ENCODE measurements around the gene ANO10. TPM values are rescaled to one million over a fixed set of nuclear protein-coding genes. Genes with fewer than 3 reads are reported as not detected.
A peak's percentile ranks its signal among the peaks of the same experiment; 100 is the strongest.

The ANO10 gene
- total RNA-seq, 1 experiment from 2014 or later: 23.7 TPM

DNA sequence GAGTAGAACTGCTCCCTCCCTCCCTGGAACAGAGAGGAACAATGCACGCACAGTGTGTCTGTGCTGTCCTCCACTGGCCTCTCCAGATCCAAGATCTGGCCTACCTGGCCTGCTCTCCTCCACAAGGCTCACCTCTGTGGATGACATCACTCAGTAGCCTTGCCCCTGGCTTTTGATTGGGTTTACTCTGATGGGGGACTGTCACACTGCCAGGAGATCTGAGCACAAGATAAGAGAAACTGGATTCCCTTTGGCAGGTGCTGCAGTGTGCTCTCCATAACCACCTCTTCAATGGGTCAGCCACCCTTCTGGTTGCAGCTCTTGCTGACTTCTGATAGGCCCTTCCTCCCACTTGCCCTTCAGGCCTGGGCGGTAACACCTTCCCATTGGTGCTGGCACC is 22.6 kb upstream of the ANO10 start:
- Histone ChIP-seq H3K79me2 (ENCODE audit: low read length) (no peaks in the 10 kb centered on the region), H3K9me3 (ENCODE audit: low read length) (no peaks in the 10 kb centered on the region), H3K9me2 (replicated peaks; ENCODE audit: low read length) (no peaks in the 10 kb centered on the region), H3F3A (ENCODE audit: low read length, unreplicated experiment) (no peaks in the 10 kb centered on the region), H3K9ac (ENCODE audit: low read length) (no peak overlapping the region), H3K36me3 (ENCODE audit: low read depth, low read length) (no peaks in the 10 kb centered on the region), H4K20me1 (ENCODE audit: low read length) (no peaks in the 10 kb centered on the region), H3K4me1 (ENCODE audit: insufficient read depth, low read length) (no peaks in the 10 kb centered on the region; the same call in none of the 2 replicates), H3K27ac (ENCODE audit: low read length) (no peak overlapping the region), H2AFZ (ENCODE audit: low read length) (no peak overlapping the region), H3K27me3 (ENCODE audit: low read length) (no peaks in the 10 kb centered on the region), H3K4me2 (ENCODE audit: low read length) (no peak overlapping the region), H3K4me3 (ENCODE audit: low read length) (no peak overlapping the region)
- no peak for TF ChIP-seq EZH2 (IDR thresholded peaks at IDR 0.05; ENCODE audit: low read length, unreplicated experiment)
- no peak for TF ChIP-seq EZH2phosphoT487 (IDR thresholded peaks at IDR 0.05; ENCODE audit: borderline replicate concordance, low read length)
- TF ChIP-seq, protein P1, sequence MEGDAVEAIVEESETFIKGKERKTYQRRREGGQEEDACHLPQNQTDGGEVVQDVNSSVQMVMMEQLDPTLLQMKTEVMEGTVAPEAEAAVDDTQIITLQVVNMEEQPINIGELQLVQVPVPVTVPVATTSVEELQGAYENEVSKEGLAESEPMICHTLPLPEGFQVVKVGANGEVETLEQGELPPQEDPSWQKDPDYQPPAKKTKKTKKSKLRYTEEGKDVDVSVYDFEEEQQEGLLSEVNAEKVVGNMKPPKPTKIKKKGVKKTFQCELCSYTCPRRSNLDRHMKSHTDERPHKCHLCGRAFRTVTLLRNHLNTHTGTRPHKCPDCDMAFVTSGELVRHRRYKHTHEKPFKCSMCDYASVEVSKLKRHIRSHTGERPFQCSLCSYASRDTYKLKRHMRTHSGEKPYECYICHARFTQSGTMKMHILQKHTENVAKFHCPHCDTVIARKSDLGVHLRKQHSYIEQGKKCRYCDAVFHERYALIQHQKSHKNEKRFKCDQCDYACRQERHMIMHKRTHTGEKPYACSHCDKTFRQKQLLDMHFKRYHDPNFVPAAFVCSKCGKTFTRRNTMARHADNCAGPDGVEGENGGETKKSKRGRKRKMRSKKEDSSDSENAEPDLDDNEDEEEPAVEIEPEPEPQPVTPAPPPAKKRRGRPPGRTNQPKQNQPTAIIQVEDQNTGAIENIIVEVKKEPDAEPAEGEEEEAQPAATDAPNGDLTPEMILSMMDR (conservative IDR thresholded peaks at IDR 0.05; ENCODE audit: low read depth, low read length): no peak
- ChIA-PET CTCF (no interaction called here), POLR2A (ENCODE audit: unreplicated experiment) (no interaction called here)
- ATAC-seq (no peak), DNase-seq (peak; percentile 48)
- BruUV-seq (replicated peaks): no TSS peak
- intact Hi-C loops (cut with micrococcal nuclease): no loop called here

DNA sequence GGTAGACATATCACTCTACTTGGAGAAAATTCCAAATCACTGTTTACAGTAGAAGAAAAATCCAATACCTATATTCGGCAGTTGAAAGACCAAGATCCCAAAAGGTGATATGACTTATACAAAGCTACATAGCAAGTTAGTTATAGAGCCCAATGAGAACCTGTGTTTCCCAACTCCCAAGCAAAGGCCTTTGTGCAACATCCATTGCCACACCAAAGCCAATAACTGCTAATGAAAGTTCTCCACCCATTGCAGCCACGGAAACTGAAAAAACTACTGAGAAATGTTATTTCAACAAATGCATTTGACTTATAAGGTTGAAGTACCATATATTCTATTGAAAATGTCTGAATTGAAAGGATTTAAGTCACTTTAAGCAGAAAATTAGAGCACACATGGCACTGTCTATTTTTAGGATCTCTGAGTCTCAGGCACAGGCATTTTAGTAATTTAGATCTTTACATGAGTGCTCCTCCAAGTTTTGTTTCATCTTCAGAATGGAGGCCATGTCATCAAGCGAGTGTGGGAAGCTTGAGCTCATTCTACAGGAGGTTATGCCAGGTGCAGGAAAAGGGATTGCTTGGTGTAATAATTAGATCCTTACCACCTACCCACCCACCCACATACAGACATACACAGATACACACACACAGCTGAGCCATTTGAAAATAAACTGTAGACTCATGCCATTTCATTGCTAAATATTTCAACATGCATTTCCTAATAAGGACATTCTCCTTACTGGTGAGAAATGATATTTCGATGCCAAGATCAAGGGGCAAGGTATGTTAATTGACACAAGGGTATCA is 19.7 kb upstream of the ANO10 start:
- POLR2A ChIA-PET (ENCODE audit: unreplicated experiment): no interaction called here

DNA sequence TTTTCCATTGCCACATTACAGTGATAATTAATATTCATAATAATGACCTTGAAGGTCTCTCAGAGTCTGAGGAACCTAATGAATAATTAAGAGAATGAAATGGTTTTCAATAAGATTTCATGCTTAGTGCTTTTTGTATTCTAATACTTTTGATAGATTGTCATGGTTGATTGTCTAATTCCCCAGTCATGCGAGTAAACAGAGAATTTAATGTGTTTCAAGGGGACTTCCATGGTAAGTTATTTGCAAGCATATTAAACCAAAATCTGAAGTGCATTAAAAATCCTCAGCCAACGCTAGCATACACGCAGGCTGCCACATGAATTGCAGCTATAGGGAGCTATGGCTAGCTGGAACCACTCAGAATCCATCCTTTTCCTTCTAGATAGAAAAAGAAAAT is 18.9 kb upstream of the ANO10 start:
- no peaks in the 10 kb centered on the region for H3K79me2 ChIP-seq (ENCODE audit: low read length)
- H3K27ac ChIP-seq (ENCODE audit: low read length): no peak overlapping the region
- TF ChIP-seq EZH2phosphoT487 (IDR thresholded peaks at IDR 0.05; ENCODE audit: borderline replicate concordance, low read length) (no peak), EZH2 (IDR thresholded peaks at IDR 0.05; ENCODE audit: low read length, unreplicated experiment) (no peak)
- TF ChIP-seq, protein P1 (conservative IDR thresholded peaks at IDR 0.05; ENCODE audit: low read depth, low read length): no peak
- H3F3A ChIP-seq (ENCODE audit: low read length, unreplicated experiment): no peaks in the 10 kb centered on the region
- no peaks in the 10 kb centered on the region for H3K36me3 ChIP-seq (ENCODE audit: low read depth, low read length)
- POLR2A ChIA-PET (ENCODE audit: unreplicated experiment): no interaction called here
- ATAC-seq (no peak), DNase-seq (no peak)
- no peak overlapping the region for H3K4me2 ChIP-seq (ENCODE audit: low read length)
- H3K4me1 ChIP-seq (ENCODE audit: insufficient read depth, low read length): peaks cover 22% of the 10 kb centered on the region
- H4K20me1 ChIP-seq (ENCODE audit: low read length): no peaks in the 10 kb centered on the region
- intact Hi-C loops (cut with micrococcal nuclease): no loop called here
- H3K9me3 ChIP-seq (ENCODE audit: low read length): no peaks in the 10 kb centered on the region
- no peak overlapping the region for H2AFZ ChIP-seq (ENCODE audit: low read length)
- BruUV-seq (replicated peaks): no TSS peak
- H3K27me3 ChIP-seq (ENCODE audit: low read length): no peaks in the 10 kb centered on the region
- H3K9me2 ChIP-seq (replicated peaks; ENCODE audit: low read length): no peaks in the 10 kb centered on the region
- CTCF ChIA-PET: no interaction called here
- H3K4me3 ChIP-seq (ENCODE audit: low read length): no peak overlapping the region
- H3K9ac ChIP-seq (ENCODE audit: low read length): no peak overlapping the region

More for the DNA sequence above, 19.7 kb upstream of the ANO10 start:
- Histone ChIP-seq H2AFZ (ENCODE audit: low read length) (no peak overlapping the region), H3K79me2 (ENCODE audit: low read length) (no peaks in the 10 kb centered on the region), H3K9me3 (ENCODE audit: low read length) (no peaks in the 10 kb centered on the region), H3F3A (ENCODE audit: low read length, unreplicated experiment) (no peaks in the 10 kb centered on the region), H4K20me1 (ENCODE audit: low read length) (no peaks in the 10 kb centered on the region), H3K36me3 (ENCODE audit: low read depth, low read length) (no peaks in the 10 kb centered on the region), H3K27ac (ENCODE audit: low read length) (no peak overlapping the region), H3K4me2 (ENCODE audit: low read length) (no peak overlapping the region), H3K9me2 (replicated peaks; ENCODE audit: low read length) (no peaks in the 10 kb centered on the region), H3K9ac (ENCODE audit: low read length) (no peak overlapping the region), H3K4me3 (ENCODE audit: low read length) (no peak overlapping the region), H3K27me3 (ENCODE audit: low read length) (no peaks in the 10 kb centered on the region), H3K4me1 (ENCODE audit: insufficient read depth, low read length) (peaks cover 22% of the 10 kb centered on the region)
- CTCF ChIA-PET: no interaction called here
- no TSS peak for BruUV-seq (replicated peaks)
- TF ChIP-seq, protein P1 (conservative IDR thresholded peaks at IDR 0.05; ENCODE audit: low read depth, low read length): no peak
- ATAC-seq (no peak), DNase-seq (no peak)
- intact Hi-C loops (cut with micrococcal nuclease): no loop called here
